HepG2 (cell line): Measurements from ENCODE around the gene MSI2. TPM values are rescaled to one million over a fixed set of nuclear protein-coding genes. Genes with fewer than 3 reads are reported as not detected.
A peak's percentile ranks its signal among the peaks of the same experiment; 100 is the strongest.

Experiments used
- ATAC-seq: fragments of 200-7000 bp; cut with Tn5 transposase; 3 replicates; pipeline ENCODE4 v1.9.1; 2020; ENCODE audit warnings: mild to moderate bottlenecking, moderate library complexity
- BruUV-seq: library from RNA; stranded (reverse); fragments of 400-500 nt; replicated peaks from 2 replicates; lab custom pipeline; 2021; lab: Mats Ljungman, UMichigan
- CTCF ChIA-PET: fragments of 300-600 bp; formaldehyde crosslinking; extraction: SDS; loops from one replicate; lab custom pipeline; 2021; ENCODE audit warnings: low total read pairs, inconsistent platforms, low intra/inter-chr PET ratio; lab: Yijun Ruan, JAX
- POLR2A ChIA-PET: fragments of 350-600 bp; sonication (Branson Sonifier 250); formaldehyde crosslinking; loops from one replicate; lab custom pipeline; 2020; ENCODE audit warnings: antibody characterized with exemption, inconsistent platforms; lab: Yijun Ruan, JAX
- DNase-seq: peaks from one replicate; pipeline ENCODE4 v3.0.0-alpha.2; 2015; ENCODE audit warnings: low spot score
- FAIRE-seq: peaks from 3 replicates; lab custom pipeline; 2011; peaks lifted over from hg19 to GRCh38; lab: Jason Lieb, UNC
- H2AFZ ChIP-seq: one replicate; pipeline ENCODE4 v1.6.1; 2011; ENCODE audit warnings: low read length, inconsistent platforms
- H3K27ac ChIP-seq: fragments of 300-600 bp; 3 replicates; pipeline ENCODE4 v1.8.0; 2011; ENCODE audit warnings: mixed run types, mild to moderate bottlenecking, mixed read lengths, low read length, inconsistent platforms; ENCODE audit not compliant: insufficient read depth; ENCODE audit errors: extremely low read length
- H3K27me3 ChIP-seq, 2 experiments: fragments of 200-600 bp in 1 of 2; 2 replicates in 1 of 2; 3 replicates in 1 of 2; pipeline versions ENCODE4 v1.6.0 to v1.8.0; 2011; ENCODE audit warnings: low read length in 2 of 2, mild to moderate bottlenecking in 2 of 2, moderate library complexity in 2 of 2, inconsistent platforms in 1 of 2; ENCODE audit not compliant: insufficient read depth in 2 of 2, control insufficient read depth in 1 of 2
- H3K36me3 ChIP-seq, 2 experiments: fragments of 200-600 bp in 1 of 2; replicated peaks in 1 of 2; 2 replicates in 1 of 2; 3 replicates in 1 of 2; pipeline versions ENCODE4 v1.5.1 to v1.8.0; 2011; ENCODE audit warnings: low read length in 2 of 2, inconsistent platforms in 1 of 2; ENCODE audit not compliant: insufficient read depth in 2 of 2, control insufficient read depth in 1 of 2
- H3K4me1 ChIP-seq: 2 replicates; pipeline ENCODE4 v1.5.1; 2012; ENCODE audit warnings: low read length, inconsistent platforms; ENCODE audit not compliant: insufficient read depth
- H3K4me2 ChIP-seq: 2 replicates; pipeline ENCODE4 v1.6.0; 2011; ENCODE audit warnings: low read depth, low read length, inconsistent platforms
- H3K4me3 ChIP-seq, 3 experiments: fragments of 200-600 bp in 1 of 3; sonication (generic), shearing (Covaris generic) in 1 of 3; replicated peaks in 1 of 3; 2 replicates each; pipeline ENCODE4 v1.5.1; 2011 to 2016; ENCODE audit warnings: low read length in 3 of 3, inconsistent platforms in 2 of 3, low read depth in 2 of 3, mild to moderate bottlenecking in 2 of 3, control low read depth in 1 of 3, mixed read lengths in 1 of 3; ENCODE audit not compliant: insufficient read depth in 1 of 3
- H3K79me2 ChIP-seq: one replicate; pipeline ENCODE4 v1.6.1; 2011; ENCODE audit warnings: low read length, inconsistent platforms; ENCODE audit not compliant: insufficient read depth
- H3K9ac ChIP-seq: 2 replicates; pipeline ENCODE4 v1.6.0; 2011; ENCODE audit warnings: mild to moderate bottlenecking, low read depth, low read length, inconsistent platforms; ENCODE audit not compliant: insufficient read depth
- H3K9me3 ChIP-seq: 2 replicates; pipeline ENCODE4 v1.5.1; 2012; ENCODE audit warnings: mild to moderate bottlenecking, low read length
- H4K20me1 ChIP-seq: 2 replicates; pipeline ENCODE4 v1.6.0; 2011; ENCODE audit warnings: inconsistent platforms, mild to moderate bottlenecking, low read length, moderate library complexity; ENCODE audit not compliant: insufficient read depth
- AGO2 ChIP-seq: fragments of 200-400 bp; formaldehyde crosslinking; optimal IDR thresholded peaks from 2 replicates; pipeline ENCODE3; 2017; ENCODE audit warnings: mild to moderate bottlenecking, low read depth, low read length, moderate library complexity
- ATF3 ChIP-seq: sonication (generic); formaldehyde crosslinking; IDR thresholded peaks from 2 replicates; pipeline ENCODE4 v1.4.0; 2020; ENCODE audit warnings: missing genetic modification reagents
- ATF7-NPFF ChIP-seq: sonication (generic); formaldehyde crosslinking; IDR thresholded peaks from 2 replicates; pipeline ENCODE4 v1.8.1; 2023; ENCODE audit warnings: mild to moderate bottlenecking, low read depth, missing genetic modification reagents, moderate library complexity
- BCL6 ChIP-seq: IDR thresholded peaks from 2 replicates; pipeline ENCODE4 v1.6.1; 2016; ENCODE audit warnings: missing genetic modification reagents, missing compliant biosample characterization
- BRCA1 ChIP-seq: sonication (generic); formaldehyde crosslinking; IDR thresholded peaks from 2 replicates; pipeline ENCODE4 v1.4.0; 2020; ENCODE audit warnings: missing genetic modification reagents
- FOXM1 ChIP-seq: sonication (generic); formaldehyde crosslinking; IDR thresholded peaks from 2 replicates; pipeline ENCODE4 v1.5.0; 2020; ENCODE audit warnings: missing genetic modification reagents
- HNF4G ChIP-seq, 2 experiments: sonication (generic) in 1 of 2; formaldehyde crosslinking in 1 of 2; IDR thresholded peaks; 2 replicates each; pipeline versions ENCODE4 v1.4.0 to v1.6.1; 2011 to 2020; ENCODE audit warnings: borderline replicate concordance in 2 of 2, low read depth in 2 of 2, mild to moderate bottlenecking in 2 of 2, low read length in 1 of 2, missing genetic modification reagents in 1 of 2, moderate library complexity in 1 of 2
- TMF1 ChIP-seq: sonication (generic); formaldehyde crosslinking; IDR thresholded peaks from 2 replicates; pipeline ENCODE4 v1.8.1; 2022; ENCODE audit warnings: low read depth, missing genetic modification reagents
- ZKSCAN8 ChIP-seq: IDR thresholded peaks from 2 replicates; pipeline ENCODE4 v1.6.1; 2016; ENCODE audit warnings: borderline replicate concordance, missing genetic modification reagents, missing compliant biosample characterization
- ZNF432 ChIP-seq: sonication (generic); formaldehyde crosslinking; IDR thresholded peaks from 2 replicates; pipeline ENCODE4 v1.5.0; 2020; ENCODE audit warnings: missing genetic modification reagents, mild to moderate bottlenecking, borderline replicate concordance
- ZNF772 ChIP-seq: sonication (generic); formaldehyde crosslinking; IDR thresholded peaks from 2 replicates; pipeline ENCODE4 v1.5.0; 2020; ENCODE audit warnings: mild to moderate bottlenecking, missing genetic modification reagents
- WGBS: methylation state at CpG from one replicate; pipeline ENCODE4 v1.1.6; 2017; ENCODE audit warnings: low lambda C conversion rate; 5-methylcytosine and 5-hydroxymethylcytosine counted together
- in situ Hi-C: cut with HindIII; loops from 2 replicates; pipeline ENCODE4 v1.10.0; 2017; ENCODE audit warnings: low pct_unique_long_range_greater_than_20kb; ENCODE audit not compliant: extremely low pct_ligation_motif_present
- intact Hi-C: fragments of 100-400 bp; cut with micrococcal nuclease; formaldehyde crosslinking; loops from one replicate; pipeline ENCODE4 v1.10.0; 2022; ENCODE audit not compliant: unreplicated experiment
- polyA plus RNA-seq, 8 experiments: library from polyadenylated mRNA; depleted of rRNA in 3 of 8; stranded (reverse) in 7 of 8; unstranded in 1 of 8; fragments of >200 nt; fragmentation: Illumina TruSeq in 4 of 8; extraction: Trizol in 4 of 8; gene quantifications; 2 replicates each; pipeline versions ENCODE4 v1.2.1 to v1.2.3, GENCODE V29; 2011 to 2016; ENCODE audit warnings: low read depth in 4 of 8, missing spikeins in 1 of 8, mixed read lengths in 1 of 8; ENCODE audit not compliant: insufficient read depth in 1 of 8
- total RNA-seq, 5 experiments: library from RNA; depleted of rRNA; stranded (reverse); fragments of >200 nt; fragmentation: Illumina TruSeq; extraction: Trizol; gene quantifications; 2 replicates each; pipeline ENCODE4 v1.2.3, GENCODE V29; 2016; ENCODE audit warnings: low read depth in 1 of 5
- TF ChIP-seq, protein P1 (sequence below): sonication (generic); formaldehyde crosslinking; IDR thresholded peaks from 2 replicates; pipeline ENCODE4 v1.4.0; 2020; ENCODE audit warnings: missing genetic modification reagents, borderline replicate concordance
- TF ChIP-seq, protein P2 (sequence below): sonication (generic); formaldehyde crosslinking; IDR thresholded peaks from 2 replicates; pipeline ENCODE4 v1.9.0; 2022; ENCODE audit warnings: missing genetic modification reagents, mild to moderate bottlenecking, borderline replicate concordance
- TF ChIP-seq, protein P3 (sequence below): sonication (generic); formaldehyde crosslinking; IDR thresholded peaks from 2 replicates; pipeline ENCODE4 v1.5.0; 2020; ENCODE audit warnings: missing genetic modification reagents, mild to moderate bottlenecking, borderline replicate concordance

MSI2 gene
- total and polyA plus RNA-seq, 2 of the 13 experiments (the other 11 are each of a cell fraction or from before 2014, with no cell fraction given): 77.5 to 78.4 TPM

- no peak overlapping the region for H2AFZ ChIP-seq
- H3K9me3 ChIP-seq: no peaks in the 10 kb centered on the region
- 98% methylated on average over 11 of the region's 14 CpGs for WGBS
- no peak overlapping the region for H3K4me3 ChIP-seq
- in situ Hi-C loops (no loop called here), intact Hi-C loops (no loop called here)
- ChIA-PET POLR2A (interaction anchor here (1.6 kb wide), 1 partner anchor 10 kb away, joined by 7 read pairs; the partner anchor contains the start of gene MSI2), CTCF (no interaction called here)
- DNase-seq: no peak
- H3K4me2 ChIP-seq: no peak overlapping the region
- peak; percentile 29 for TF ChIP-seq AGO2
- TF ChIP-seq, protein P1, sequence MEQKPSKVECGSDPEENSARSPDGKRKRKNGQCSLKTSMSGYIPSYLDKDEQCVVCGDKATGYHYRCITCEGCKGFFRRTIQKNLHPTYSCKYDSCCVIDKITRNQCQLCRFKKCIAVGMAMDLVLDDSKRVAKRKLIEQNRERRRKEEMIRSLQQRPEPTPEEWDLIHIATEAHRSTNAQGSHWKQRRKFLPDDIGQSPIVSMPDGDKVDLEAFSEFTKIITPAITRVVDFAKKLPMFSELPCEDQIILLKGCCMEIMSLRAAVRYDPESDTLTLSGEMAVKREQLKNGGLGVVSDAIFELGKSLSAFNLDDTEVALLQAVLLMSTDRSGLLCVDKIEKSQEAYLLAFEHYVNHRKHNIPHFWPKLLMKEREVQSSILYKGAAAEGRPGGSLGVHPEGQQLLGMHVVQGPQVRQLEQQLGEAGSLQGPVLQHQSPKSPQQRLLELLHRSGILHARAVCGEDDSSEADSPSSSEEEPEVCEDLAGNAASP: no peak
- ATAC-seq: no peak
- peaks cover 18% of the 10 kb centered on the region for H4K20me1 ChIP-seq
- H3K4me1 ChIP-seq: peaks cover 49% of the 10 kb centered on the region
- no peak overlapping the region for H3K27ac ChIP-seq
- H3K9ac ChIP-seq: no peak overlapping the region
- no peak for FAIRE-seq
- H3K36me3 ChIP-seq: peaks cover 44 to 87% of the 10 kb centered on the region in 2 experiments
- H3K27me3 ChIP-seq: no peaks in the 10 kb centered on the region
- no TSS peak for BruUV-seq
- H3K79me2 ChIP-seq: peaks cover 86% of the 10 kb centered on the region
Observed at GRCh38 chr17:57266902-57267311, 10.6 kb downstream of the MSI2 start.

DNA sequence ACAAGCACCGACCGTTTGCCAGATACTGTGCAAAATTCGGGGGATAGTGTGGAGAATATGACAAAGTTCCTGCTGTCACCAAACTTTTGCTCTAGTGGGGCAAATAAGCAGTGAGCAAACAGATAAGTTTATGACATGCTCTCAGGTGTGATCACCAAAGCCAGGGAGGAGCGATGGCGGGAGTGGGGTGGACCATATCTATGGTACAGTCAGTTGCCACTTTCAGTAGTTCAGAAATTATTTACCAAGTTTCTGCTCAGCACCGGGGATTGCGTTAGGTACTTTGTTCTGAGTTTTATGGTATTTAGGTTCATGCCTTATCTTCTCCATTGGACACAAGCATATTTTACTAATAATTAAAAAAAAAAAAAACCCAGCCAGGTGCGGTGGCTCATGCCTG is 11.9 kb downstream of the MSI2 start:
- Histone ChIP-seq H3K36me3 (peaks cover 43 to 87% of the 10 kb centered on the region in 2 experiments), H3K4me3 (no peak overlapping the region), H3K4me2 (no peak overlapping the region), H4K20me1 (peaks cover 18% of the 10 kb centered on the region), H3K79me2 (peaks cover 81% of the 10 kb centered on the region), H3K27ac (no peak overlapping the region), H3K9me3 (no peaks in the 10 kb centered on the region), H3K27me3 (no peaks in the 10 kb centered on the region), H3K4me1 (peaks cover 37% of the 10 kb centered on the region), H2AFZ (no peak overlapping the region), H3K9ac (no peak overlapping the region)
- no TSS peak for BruUV-seq
- 95% methylated on average over 8 of the region's 8 CpGs for WGBS
- intact Hi-C loops (no loop called here), in situ Hi-C loops (no loop called here)
- DNase-seq: no peak
- ChIA-PET CTCF (no interaction called here), POLR2A (no interaction called here)
- FAIRE-seq: no peak
- no peak for ATAC-seq
- no peak for TF ChIP-seq TMF1 (CRISPR knock-in tag)
- no peak for TF ChIP-seq FOXM1 (CRISPR knock-in tag)
- no peak for TF ChIP-seq BCL6
- no peak for TF ChIP-seq ZNF772 (CRISPR knock-in tag)
- TF ChIP-seq, protein P2, sequence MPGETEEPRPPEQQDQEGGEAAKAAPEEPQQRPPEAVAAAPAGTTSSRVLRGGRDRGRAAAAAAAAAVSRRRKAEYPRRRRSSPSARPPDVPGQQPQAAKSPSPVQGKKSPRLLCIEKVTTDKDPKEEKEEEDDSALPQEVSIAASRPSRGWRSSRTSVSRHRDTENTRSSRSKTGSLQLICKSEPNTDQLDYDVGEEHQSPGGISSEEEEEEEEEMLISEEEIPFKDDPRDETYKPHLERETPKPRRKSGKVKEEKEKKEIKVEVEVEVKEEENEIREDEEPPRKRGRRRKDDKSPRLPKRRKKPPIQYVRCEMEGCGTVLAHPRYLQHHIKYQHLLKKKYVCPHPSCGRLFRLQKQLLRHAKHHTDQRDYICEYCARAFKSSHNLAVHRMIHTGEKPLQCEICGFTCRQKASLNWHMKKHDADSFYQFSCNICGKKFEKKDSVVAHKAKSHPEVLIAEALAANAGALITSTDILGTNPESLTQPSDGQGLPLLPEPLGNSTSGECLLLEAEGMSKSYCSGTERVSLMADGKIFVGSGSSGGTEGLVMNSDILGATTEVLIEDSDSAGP (CRISPR knock-in tag): no peak
- TF ChIP-seq ATF7-NPFF: no peak
- no peak for TF ChIP-seq BRCA1 (CRISPR knock-in tag)
- no peak for TF ChIP-seq ZNF432 (CRISPR knock-in tag)
- TF ChIP-seq ZKSCAN8: no peak
- TF ChIP-seq, protein P3, sequence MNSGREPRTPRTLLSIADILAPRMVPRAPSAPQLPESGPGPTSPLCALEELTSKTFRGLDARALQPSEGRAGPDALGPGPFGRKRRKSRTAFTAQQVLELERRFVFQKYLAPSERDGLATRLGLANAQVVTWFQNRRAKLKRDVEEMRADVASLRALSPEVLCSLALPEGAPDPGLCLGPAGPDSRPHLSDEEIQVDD (CRISPR knock-in tag): no peak
- TF ChIP-seq ATF3 (CRISPR knock-in tag): no peak
- no peak for TF ChIP-seq HNF4G (IDR thresholded peaks at IDR 0.05; ENCODE audit: borderline replicate concordance, low read depth, low read length)
- TF ChIP-seq HNF4G (CRISPR knock-in tag; IDR thresholded peaks at IDR 0.05; ENCODE audit: borderline replicate concordance, low read depth): no peak
